Measurements from ENCODE around the gene WDFY4. TPM values are rescaled to one million over a fixed set of nuclear protein-coding genes. Genes with fewer than 3 reads are reported as not detected.

WDFY4 gene
- polyA plus RNA-seq, 2 of the 4 experiments (the other 2 are of a cell fraction): not detected

DNA sequence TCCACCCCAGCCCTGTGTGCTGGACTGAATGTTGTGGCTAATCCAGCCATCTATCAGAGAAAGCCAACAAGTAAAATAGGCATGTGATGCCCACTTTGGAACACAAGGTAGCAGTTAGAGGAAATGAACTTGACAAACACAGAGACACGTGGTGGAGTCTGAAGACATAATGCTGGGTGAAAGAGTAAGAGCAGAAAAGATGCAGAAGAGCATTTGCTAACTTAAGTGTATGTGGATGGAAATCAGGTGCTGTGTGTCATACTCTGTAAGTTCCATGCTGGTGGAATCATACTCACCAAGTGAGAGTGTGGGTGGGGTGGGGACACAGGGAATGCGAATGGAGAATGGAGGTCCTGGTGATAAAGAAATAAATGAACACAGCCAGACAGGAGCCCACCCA lies 22.8 kb downstream of the WDFY4 start:
- CTCF ChIA-PET: no interaction called here
- H3K4me2 ChIP-seq: no peak overlapping the region
- H3K27ac ChIP-seq: no peak overlapping the region
- FAIRE-seq (no peak), ATAC-seq (no peak), DNase-seq (ENCODE audit: low read depth in 1 of 2, low spot score in 1 of 2) (no peak)
- no peaks in the 10 kb centered on the region for H3K9me3 ChIP-seq
- WGBS (ENCODE audit: missing lambda C conversion rate): 4% methylated on average over 2 of the region's 2 CpGs
- TF ChIP-seq, protein P1, sequence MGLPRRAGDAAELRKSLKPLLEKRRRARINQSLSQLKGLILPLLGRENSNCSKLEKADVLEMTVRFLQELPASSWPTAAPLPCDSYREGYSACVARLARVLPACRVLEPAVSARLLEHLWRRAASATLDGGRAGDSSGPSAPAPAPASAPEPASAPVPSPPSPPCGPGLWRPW (IDR thresholded peaks at IDR 0.05): no peak
- TF ChIP-seq CHD2 (IDR thresholded peaks at IDR 0.05; ENCODE audit: low read length, partially characterized antibody) (no peak), NPAS2 (CRISPR knock-in tag; IDR thresholded peaks at IDR 0.05; ENCODE audit: borderline replicate concordance) (no peak), EHF (CRISPR knock-in tag; IDR thresholded peaks at IDR 0.05) (no peak), ZNF302 (CRISPR knock-in tag; IDR thresholded peaks at IDR 0.05) (no peak), SMC3 (IDR thresholded peaks at IDR 0.05) (no peak), TFCP2L1 (CRISPR knock-in tag; IDR thresholded peaks at IDR 0.05) (no peak)
- POLR2A ChIA-PET: no interaction called here
- no peaks in the 10 kb centered on the region for H3K4me1 ChIP-seq
- H3K4me3 ChIP-seq: no peak overlapping the region

- Histone ChIP-seq H3K27ac (no peak overlapping the region), H3K4me3 (no peak overlapping the region), H3K9me3 (no peaks in the 10 kb centered on the region), H3K4me1 (no peaks in the 10 kb centered on the region), H3K4me2 (no peak overlapping the region)
- ChIA-PET CTCF (no interaction called here), POLR2A (no interaction called here)
- TF ChIP-seq MYC (IDR thresholded peaks at IDR 0.05; ENCODE audit: borderline replicate concordance, low read length): no peak
- no peak for TF ChIP-seq MAZ (IDR thresholded peaks at IDR 0.05; ENCODE audit: borderline replicate concordance, low read depth, low read length)
- no peak for TF ChIP-seq ZFP36 (IDR thresholded peaks at IDR 0.05; ENCODE audit: borderline replicate concordance, partially characterized antibody)
- TF ChIP-seq HOXA7 (CRISPR knock-in tag; IDR thresholded peaks at IDR 0.05): no peak
- no peak for TF ChIP-seq RFX5 (IDR thresholded peaks at IDR 0.05)
- TF ChIP-seq EP300 (IDR thresholded peaks at IDR 0.05): no peak
- TF ChIP-seq, protein P1 (IDR thresholded peaks at IDR 0.05): no peak
- TF ChIP-seq, protein P2, sequence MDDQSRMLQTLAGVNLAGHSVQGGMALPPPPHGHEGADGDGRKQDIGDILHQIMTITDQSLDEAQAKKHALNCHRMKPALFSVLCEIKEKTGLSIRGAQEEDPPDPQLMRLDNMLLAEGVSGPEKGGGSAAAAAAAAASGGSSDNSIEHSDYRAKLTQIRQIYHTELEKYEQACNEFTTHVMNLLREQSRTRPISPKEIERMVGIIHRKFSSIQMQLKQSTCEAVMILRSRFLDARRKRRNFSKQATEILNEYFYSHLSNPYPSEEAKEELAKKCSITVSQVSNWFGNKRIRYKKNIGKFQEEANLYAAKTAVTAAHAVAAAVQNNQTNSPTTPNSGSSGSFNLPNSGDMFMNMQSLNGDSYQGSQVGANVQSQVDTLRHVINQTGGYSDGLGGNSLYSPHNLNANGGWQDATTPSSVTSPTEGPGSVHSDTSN (IDR thresholded peaks at IDR 0.05): no peak
- TF ChIP-seq, protein P3, sequence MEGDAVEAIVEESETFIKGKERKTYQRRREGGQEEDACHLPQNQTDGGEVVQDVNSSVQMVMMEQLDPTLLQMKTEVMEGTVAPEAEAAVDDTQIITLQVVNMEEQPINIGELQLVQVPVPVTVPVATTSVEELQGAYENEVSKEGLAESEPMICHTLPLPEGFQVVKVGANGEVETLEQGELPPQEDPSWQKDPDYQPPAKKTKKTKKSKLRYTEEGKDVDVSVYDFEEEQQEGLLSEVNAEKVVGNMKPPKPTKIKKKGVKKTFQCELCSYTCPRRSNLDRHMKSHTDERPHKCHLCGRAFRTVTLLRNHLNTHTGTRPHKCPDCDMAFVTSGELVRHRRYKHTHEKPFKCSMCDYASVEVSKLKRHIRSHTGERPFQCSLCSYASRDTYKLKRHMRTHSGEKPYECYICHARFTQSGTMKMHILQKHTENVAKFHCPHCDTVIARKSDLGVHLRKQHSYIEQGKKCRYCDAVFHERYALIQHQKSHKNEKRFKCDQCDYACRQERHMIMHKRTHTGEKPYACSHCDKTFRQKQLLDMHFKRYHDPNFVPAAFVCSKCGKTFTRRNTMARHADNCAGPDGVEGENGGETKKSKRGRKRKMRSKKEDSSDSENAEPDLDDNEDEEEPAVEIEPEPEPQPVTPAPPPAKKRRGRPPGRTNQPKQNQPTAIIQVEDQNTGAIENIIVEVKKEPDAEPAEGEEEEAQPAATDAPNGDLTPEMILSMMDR (IDR thresholded peaks at IDR 0.05): no peak
- no peak for TF ChIP-seq HOXB5 (CRISPR knock-in tag; IDR thresholded peaks at IDR 0.05)
- DNase-seq (ENCODE audit: low read depth in 1 of 2, low spot score in 1 of 2): no peak
- no peak for FAIRE-seq
- WGBS (ENCODE audit: missing lambda C conversion rate): 14% methylated on average over 5 of the region's 5 CpGs
- no peak for ATAC-seq
These were observed 23.5 kb downstream of the WDFY4 start for GRCh38 chr10:48708144-48708543.

DNA sequence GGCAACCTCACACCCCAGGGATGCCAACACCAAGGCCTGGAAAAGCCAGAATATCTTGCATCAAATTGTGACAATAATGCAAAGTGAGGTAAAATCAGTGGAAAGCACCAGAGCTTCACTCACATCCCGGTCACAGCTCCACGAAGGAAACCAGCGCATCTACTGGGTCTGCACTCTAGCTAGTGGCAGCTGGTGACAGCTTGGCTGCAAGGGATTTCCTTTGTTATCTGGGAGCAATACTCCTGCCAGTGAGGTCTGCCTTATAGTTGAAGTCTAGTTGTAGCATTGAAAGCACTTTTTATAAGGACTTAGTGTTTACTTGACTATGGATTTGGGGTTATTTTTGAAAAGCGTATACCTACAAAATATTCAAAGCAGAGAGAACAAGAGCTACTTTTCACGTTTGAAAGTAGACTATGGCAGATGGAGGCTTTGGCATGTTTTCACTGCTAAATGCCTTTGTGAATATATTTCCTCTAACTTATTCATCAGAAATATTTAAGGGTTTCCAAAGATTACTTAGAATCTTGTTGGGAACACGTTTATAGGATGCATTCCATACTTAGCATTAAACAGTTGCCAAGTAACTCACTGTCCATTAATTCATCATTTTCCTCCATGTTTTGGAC lies 26.1 kb downstream of the WDFY4 start:
- H3K27ac ChIP-seq: no peak overlapping the region
- TF ChIP-seq CBX8 (IDR thresholded peaks at IDR 0.05) (no peak), ZSCAN20 (CRISPR knock-in tag; IDR thresholded peaks at IDR 0.05) (no peak), SREBF2 (IDR thresholded peaks at IDR 0.05) (no peak), SMC3 (IDR thresholded peaks at IDR 0.05) (no peak), TFCP2L1 (CRISPR knock-in tag; IDR thresholded peaks at IDR 0.05) (no peak), BCL3 (IDR thresholded peaks at IDR 0.05) (no peak)
- TF ChIP-seq, protein P3 (IDR thresholded peaks at IDR 0.05): no peak
- peaks cover 7% of the 10 kb centered on the region; the same call in 1 of the 3 replicates for H3K9me3 ChIP-seq
- POLR2A ChIA-PET: no interaction called here
- DNase-seq (ENCODE audit: low read depth in 1 of 2, low spot score in 1 of 2): no peak
- H3K4me2 ChIP-seq: no peak overlapping the region
- no peak for FAIRE-seq
- CTCF ChIA-PET: interaction anchor here (1.2 to 1.8 kb wide), 3 partner anchors 11 to 55 kb away, joined by 3 to 5 read pairs (median 4); no protein-coding TSS in a partner anchor
- ATAC-seq: no peak
- no peak overlapping the region for H3K4me3 ChIP-seq
- WGBS (ENCODE audit: missing lambda C conversion rate): 32% methylated on average over 6 of the region's 6 CpGs
- H3K4me1 ChIP-seq: no peaks in the 10 kb centered on the region
